Liver (tissue), 3 donors: ENCODE results near the gene ZNRF3.

Experiments
- ATF3 ChIP-seq: IDR thresholded peaks from 2 replicates; pipeline ENCODE4 v1.6.1; 2016; ENCODE audit warnings: antibody characterized with exemption
- CTCF ChIP-seq: fragments of 150-350 bp; IDR thresholded peaks from 2 replicates; pipeline ENCODE4 v1.5.1; 2017; ENCODE audit warnings: improper control_type of control experiment, low read depth, low read length; ENCODE audit not compliant: missing input control
- MAX ChIP-seq: IDR thresholded peaks from 2 replicates; pipeline ENCODE4 v1.6.1; 2016; ENCODE audit warnings: antibody characterized with exemption
- RAD21 ChIP-seq, 2 donors: IDR thresholded peaks; 2 replicates each; pipeline ENCODE4 v1.6.1; 2016; ENCODE audit warnings: antibody characterized with exemption in 2 of 2, mild to moderate bottlenecking in 2 of 2
- REST ChIP-seq: IDR thresholded peaks from 2 replicates; pipeline ENCODE4 v1.6.1; 2016; ENCODE audit warnings: antibody characterized with exemption, mild to moderate bottlenecking
- SP1 ChIP-seq: IDR thresholded peaks from 2 replicates; pipeline ENCODE4 v1.6.1; 2018; ENCODE audit warnings: antibody characterized with exemption, mild to moderate bottlenecking
- YY1 ChIP-seq: IDR thresholded peaks from 2 replicates; pipeline ENCODE4 v1.6.1; 2016; ENCODE audit warnings: antibody characterized with exemption, mild to moderate bottlenecking
- ZBTB33 ChIP-seq: IDR thresholded peaks from 2 replicates; pipeline ENCODE4 v1.6.1; 2016; ENCODE audit warnings: antibody characterized with exemption
- donor health status: healthy.
- donor health status: healthy.

- no peak for TF ChIP-seq CTCF
- no peak for TF ChIP-seq RAD21 (IDR thresholded peaks at IDR 0.05)
- no peak for TF ChIP-seq REST
- TF ChIP-seq ATF3, result no peak
- no peak for TF ChIP-seq SP1
- no peak for TF ChIP-seq YY1
- TF ChIP-seq ZBTB33, result no peak
- TF ChIP-seq MAX, result no peak
Measured at GRCh38 chr22:28909375-28909774, 26.0 kb downstream of the ZNRF3 start.
